OCI-LY1 (cell line): ENCODE data around the gene UBE2N.
"Not testable (repeated sequence)": the region's sequence is repeated elsewhere in the genome, so short reads cannot be mapped to it uniquely, and the experiment has no call there.

Source experiments
- H2AFZ ChIP-seq: fragments of 200-600 bp; sonication (generic), shearing (Covaris generic); 2 replicates; pipeline ENCODE4 v1.6.0; 2014; ENCODE audit warnings: antibody characterized with exemption, mild to moderate bottlenecking, low read length
- H3F3A ChIP-seq: fragments of 200-600 bp; sonication (generic), shearing (Covaris generic); 2 replicates; pipeline ENCODE4 v1.6.0; 2014; ENCODE audit warnings: mild to moderate bottlenecking, antibody characterized with exemption, low read length, moderate library complexity; ENCODE audit not compliant: insufficient read depth
- H3K27ac ChIP-seq: fragments of 200-600 bp; sonication (generic); 2 replicates; pipeline ENCODE4 v1.5.1; 2014; ENCODE audit warnings: low read length, mixed run types, mild to moderate bottlenecking, low read depth; ENCODE audit not compliant: poor library complexity, severe bottlenecking
- H3K27me3 ChIP-seq: fragments of 200-600 bp; sonication (generic); 2 replicates; pipeline ENCODE4 v1.6.0; 2014; ENCODE audit warnings: antibody characterized with exemption, mild to moderate bottlenecking, low read length, moderate library complexity; ENCODE audit not compliant: insufficient read depth
- H3K36me3 ChIP-seq: fragments of 200-600 bp; sonication (generic); 2 replicates; pipeline ENCODE4 v1.6.1; 2014; ENCODE audit warnings: mild to moderate bottlenecking, antibody characterized with exemption, low read length, moderate library complexity, mixed read lengths; ENCODE audit not compliant: insufficient read depth
- H3K4me1 ChIP-seq: fragments of 200-600 bp; sonication (generic); 2 replicates; pipeline ENCODE4 v1.5.1; 2014; ENCODE audit warnings: mild to moderate bottlenecking, low read length, moderate library complexity; ENCODE audit not compliant: insufficient read depth, severe bottlenecking
- H3K4me2 ChIP-seq: fragments of 200-600 bp; sonication (generic), shearing (Covaris generic); 2 replicates; pipeline ENCODE4 v1.6.1; 2014; ENCODE audit warnings: low read length
- H3K4me3 ChIP-seq: fragments of 200-600 bp; sonication (generic); 2 replicates; pipeline ENCODE4 v1.5.1; 2014; ENCODE audit warnings: low read length, low read depth, mild to moderate bottlenecking, mixed read lengths; ENCODE audit not compliant: poor library complexity, severe bottlenecking
- H3K79me2 ChIP-seq: fragments of 200-600 bp; shearing (Covaris generic); 2 replicates; pipeline ENCODE4 v1.6.1; 2016; ENCODE audit warnings: mixed run types, low read length, mixed read lengths; ENCODE audit not compliant: insufficient read depth
- H3K9ac ChIP-seq: fragments of 200-600 bp; sonication (generic), shearing (Covaris generic); 2 replicates; pipeline ENCODE4 v1.6.1; 2014; ENCODE audit warnings: mild to moderate bottlenecking, low read length, mixed read lengths
- H3K9me2 ChIP-seq: fragments of 200-600 bp; sonication (generic), shearing (Covaris generic); 2 replicates; pipeline ENCODE4 v1.6.1; 2014; ENCODE audit warnings: low read depth, mild to moderate bottlenecking, low read length, mixed read lengths
- H3K9me3 ChIP-seq: fragments of 200-600 bp; shearing (Covaris generic); 2 replicates; pipeline ENCODE4 v1.6.1; 2014; ENCODE audit warnings: low read length, mixed read lengths
- H4K20me1 ChIP-seq: fragments of 200-600 bp; sonication (generic), shearing (Covaris generic); 2 replicates; pipeline ENCODE4 v1.6.0; 2016; ENCODE audit warnings: mild to moderate bottlenecking, low read length; ENCODE audit not compliant: insufficient read depth
- CTCF ChIP-seq: fragments of 200-600 bp; sonication (generic), shearing (Covaris generic); IDR thresholded peaks from 2 replicates; pipeline ENCODE4 v1.5.1; 2017; ENCODE audit warnings: mild to moderate bottlenecking, antibody characterized with exemption, low read length, moderate library complexity, mixed read lengths
- EZH2 ChIP-seq: fragments of 200-600 bp; sonication (generic), shearing (Covaris generic); IDR thresholded peaks from 2 replicates; pipeline ENCODE4 v1.8.0; 2017; ENCODE audit warnings: borderline replicate concordance, mixed run types, mild to moderate bottlenecking, antibody characterized with exemption, low read length, moderate library complexity, mixed read lengths

UBE2N gene

GRCh38 chr12:93415723-93416464, 25.9 kb downstream of the UBE2N start:
- no peak overlapping the region for H2AFZ ChIP-seq
- peaks cover 1% of the 10 kb centered on the region; the same call in 1 of the 2 replicates for H3K36me3 ChIP-seq
- no peak for TF ChIP-seq EZH2
- no peak for TF ChIP-seq CTCF
- H3K4me2 ChIP-seq: no peak overlapping the region
- H3K4me1 ChIP-seq: peaks cover 26% of the 10 kb centered on the region
- peaks cover 70% of the 10 kb centered on the region for H3K79me2 ChIP-seq
- no peaks in the 10 kb centered on the region for H3K9me2 ChIP-seq
- no peak overlapping the region for H3K4me3 ChIP-seq
- no peaks in the 10 kb centered on the region for H3F3A ChIP-seq
- H3K27me3 ChIP-seq: no peaks in the 10 kb centered on the region
- no peaks in the 10 kb centered on the region for H3K9me3 ChIP-seq
- no peak overlapping the region for H3K9ac ChIP-seq
- H3K27ac ChIP-seq: no peak overlapping the region
- 0 out of 2 replicates have a peak, but pooled peaks cover 6% of the 10 kb centered on the region for H4K20me1 ChIP-seq

- peaks cover 58% of the 10 kb centered on the region for H3K79me2 ChIP-seq
- H3F3A ChIP-seq: no peaks in the 10 kb centered on the region
- H3K9me3 ChIP-seq: no peaks in the 10 kb centered on the region
- no peak for TF ChIP-seq EZH2
- no peak for TF ChIP-seq CTCF
- H3K4me3 ChIP-seq: no peak overlapping the region
- H3K4me2 ChIP-seq: no peak overlapping the region
- H3K9ac ChIP-seq: no peak overlapping the region
- 0 out of 2 replicates have a peak, but pooled peaks cover 3% of the 10 kb centered on the region for H4K20me1 ChIP-seq
- H2AFZ ChIP-seq: no peak overlapping the region
- no peaks in the 10 kb centered on the region for H3K27me3 ChIP-seq
- H3K9me2 ChIP-seq: no peaks in the 10 kb centered on the region
- peaks cover 21% of the 10 kb centered on the region for H3K4me1 ChIP-seq
- peaks cover 23% of the 10 kb centered on the region for H3K36me3 ChIP-seq
- H3K27ac ChIP-seq: no peak overlapping the region
Observed at GRCh38 chr12:93413064-93413463, 28.7 kb downstream of the UBE2N start.

GRCh38 chr12:93412396-93412795, 29.4 kb downstream of the UBE2N start:
- H3K9me3 ChIP-seq, H2AFZ ChIP-seq, H3K9ac ChIP-seq, H4K20me1 ChIP-seq, H3F3A ChIP-seq, H3K9me2 ChIP-seq, H3K4me3 ChIP-seq, H3K4me2 ChIP-seq, H3K27me3 ChIP-seq, H3K27ac ChIP-seq: not testable (repeated sequence)
- Histone ChIP-seq H3K4me1 (peaks cover 21% of the 10 kb centered on the region), H3K79me2 (peaks cover 51% of the 10 kb centered on the region), H3K36me3 (peaks cover 30% of the 10 kb centered on the region)

- H4K20me1 ChIP-seq, H3K27ac ChIP-seq: not testable (repeated sequence)
- peaks cover 37% of the 10 kb centered on the region for H3K79me2 ChIP-seq
Observed at GRCh38 chr12:93411060-93411459, 30.7 kb downstream of the UBE2N start.

GRCh38 chr12:93409343-93410187, 32.2 kb downstream of the UBE2N start:
- H2AFZ ChIP-seq, H3K4me3 ChIP-seq, H3K9me2 ChIP-seq, H3K4me1 ChIP-seq, H3K27me3 ChIP-seq, H3F3A ChIP-seq, H4K20me1 ChIP-seq, H3K4me2 ChIP-seq, H3K27ac ChIP-seq, H3K9ac ChIP-seq, H3K9me3 ChIP-seq: not testable (repeated sequence)
- peaks cover 23% of the 10 kb centered on the region for H3K79me2 ChIP-seq
- peaks cover 36% of the 10 kb centered on the region for H3K36me3 ChIP-seq

More at GRCh38 chr12:93411060-93411459, 30.7 kb downstream of the UBE2N start:
- H3F3A ChIP-seq, H3K9ac ChIP-seq, H3K4me3 ChIP-seq, H2AFZ ChIP-seq, H3K27me3 ChIP-seq, H3K4me2 ChIP-seq, H3K4me1 ChIP-seq, H3K9me3 ChIP-seq, H3K9me2 ChIP-seq: not testable (repeated sequence)
- peaks cover 36% of the 10 kb centered on the region for H3K36me3 ChIP-seq
